ENCODE results near the gene CD83.

GRCh38 chr6:14074476-14075094 is 43.0 kb upstream of the CD83 start:
- TF ChIP-seq JUN (IDR thresholded peaks at IDR 0.05; ENCODE audit: low read depth, low read length) (no peak), CTCF (IDR thresholded peaks at IDR 0.05; ENCODE audit: control extremely low read depth in 1 of 3, insufficient read depth in 1 of 3, low read depth in 1 of 3, low read length in 3 of 3) (no peak), TBP (IDR thresholded peaks at IDR 0.05; ENCODE audit: low read depth, low read length) (no peak)
